H1 (cell line): ENCODE data around the gene RDH14. TPM values are rescaled to one million over a fixed set of nuclear protein-coding genes. Genes with fewer than 3 reads are reported as not detected.

Source experiments
- CTCF ChIA-PET: fragments of 300-600 bp; sonication (Branson Sonifier 250); formaldehyde crosslinking; loops from one replicate; lab custom pipeline; 2021; ENCODE audit not compliant: partially characterized antibody; lab: Charles Lee
- POLR2A ChIA-PET: fragments of 300-600 bp; sonication (Branson Sonifier 250); formaldehyde crosslinking; loops from one replicate; lab custom pipeline; 2021; ENCODE audit warnings: inconsistent platforms; ENCODE audit not compliant: partially characterized antibody; lab: Charles Lee
- DNase-seq, 2 experiments: peaks; one replicate each; pipeline versions ENCODE4 v3.0.0 to v3.0.0-alpha.2; 2010 to 2022; ENCODE audit warnings: low spot score in 2 of 2, low read depth in 1 of 2, mixed read lengths in 1 of 2
- FAIRE-seq: peaks from 2 replicates; lab custom pipeline; 2011; peaks lifted over from hg19 to GRCh38; lab: Jason Lieb, UNC
- H2AFZ ChIP-seq: 2 replicates; pipeline ENCODE4 v1.8.1; 2012; ENCODE audit warnings: low read length, inconsistent platforms
- H2AK5ac ChIP-seq: 2 replicates; pipeline ENCODE4 v1.6.1; 2013; ENCODE audit warnings: low read depth, low read length
- H2BK120ac ChIP-seq: replicated peaks from 2 replicates; pipeline ENCODE3; 2013; ENCODE audit warnings: low read depth, low read length, inconsistent platforms
- H2BK12ac ChIP-seq: 2 replicates; pipeline ENCODE4 v1.6.1; 2013; ENCODE audit warnings: low read depth, low read length
- H2BK15ac ChIP-seq: 2 replicates; pipeline ENCODE4 v1.6.1; 2013; ENCODE audit warnings: low read length
- H2BK20ac ChIP-seq: 2 replicates; pipeline ENCODE4 v1.6.1; 2013; ENCODE audit warnings: low read length
- H2BK5ac ChIP-seq: 2 replicates; pipeline ENCODE4 v1.6.1; 2013; ENCODE audit warnings: low read depth, low read length
- H3K14ac ChIP-seq: 2 replicates; pipeline ENCODE4 v1.6.1; 2013; ENCODE audit warnings: inconsistent platforms; ENCODE audit not compliant: insufficient read length
- H3K18ac ChIP-seq: 2 replicates; pipeline ENCODE4 v1.6.1; 2013; ENCODE audit warnings: low read length; ENCODE audit errors: extremely low read depth
- H3K23ac ChIP-seq: 2 replicates; pipeline ENCODE4 v1.6.1; 2013; ENCODE audit warnings: inconsistent platforms; ENCODE audit not compliant: insufficient read length
- H3K23me2 ChIP-seq: 2 replicates; pipeline ENCODE4 v1.6.1; 2013; ENCODE audit warnings: low read depth, low read length
- H3K27ac ChIP-seq: 2 replicates; pipeline ENCODE4 v1.6.1; 2011; ENCODE audit warnings: low read depth, low read length, inconsistent platforms
- H3K27me3 ChIP-seq, 4 experiments: replicated peaks in 1 of 4; 1 replicate in 1 of 4; 2 replicates in 3 of 4; pipeline versions ENCODE4 v1.6.1 to v1.8.1; 2011 to 2013; ENCODE audit warnings: low read length in 3 of 4, mild to moderate bottlenecking in 3 of 4, inconsistent platforms in 2 of 4, mixed read lengths in 2 of 4, moderate library complexity in 1 of 4; ENCODE audit not compliant: control insufficient read depth in 3 of 4, insufficient read depth in 3 of 4; ENCODE audit errors: extremely low read depth in 1 of 4
- H3K36me3 ChIP-seq, 4 experiments: 2 replicates each; pipeline versions ENCODE4 v1.6.1 to v1.8.1; 2011 to 2013; ENCODE audit warnings: mild to moderate bottlenecking in 4 of 4, low read length in 3 of 4, moderate library complexity in 2 of 4, control low read depth in 1 of 4, inconsistent platforms in 1 of 4; ENCODE audit not compliant: insufficient read depth in 4 of 4, control insufficient read depth in 2 of 4
- H3K4ac ChIP-seq: replicated peaks from 2 replicates; pipeline ENCODE3; 2013; ENCODE audit warnings: low read length, low read depth, mixed read lengths, inconsistent platforms; ENCODE audit not compliant: insufficient read length
- H3K4me1 ChIP-seq, 4 experiments: replicated peaks in 1 of 4; 1 replicate in 1 of 4; 2 replicates in 3 of 4; pipeline versions ENCODE4 v1.6.1 to v1.8.1; 2011 to 2013; ENCODE audit warnings: low read length in 3 of 4, inconsistent platforms in 2 of 4, mixed read lengths in 1 of 4; ENCODE audit not compliant: insufficient read depth in 4 of 4, control insufficient read depth in 3 of 4
- H3K4me2 ChIP-seq, 2 experiments: 2 replicates each; pipeline versions ENCODE4 v1.6.1 to v1.8.1; 2011 to 2013; ENCODE audit warnings: low read depth in 2 of 2, low read length in 2 of 2, control low read depth in 1 of 2, inconsistent platforms in 1 of 2, mild to moderate bottlenecking in 1 of 2; ENCODE audit not compliant: insufficient read depth in 1 of 2
- H3K4me3 ChIP-seq, 4 experiments: fragments of 200-600, 300-600 bp in 1 of 4; sonication (generic), shearing (Covaris generic), sonication (Bioruptor Twin) in 1 of 4; 2 replicates each; pipeline versions ENCODE4 v1.5.1 to v1.8.1; 2011 to 2016; ENCODE audit warnings: low read length in 4 of 4, low read depth in 3 of 4, control low read depth in 2 of 4, inconsistent platforms in 2 of 4, mild to moderate bottlenecking in 2 of 4, mixed read lengths in 1 of 4, moderate library complexity in 1 of 4; ENCODE audit not compliant: insufficient read depth in 2 of 4; ENCODE audit errors: extremely low read depth in 1 of 4
- H3K56ac ChIP-seq: replicated peaks from 2 replicates; pipeline ENCODE3; 2013; ENCODE audit warnings: low read depth, mild to moderate bottlenecking, mixed read lengths, low read length, inconsistent platforms; ENCODE audit not compliant: insufficient read length
- H3K79me1 ChIP-seq: 2 replicates; pipeline ENCODE4 v1.6.1; 2013; ENCODE audit warnings: low read depth, low read length, control low read depth
- H3K79me2 ChIP-seq, 2 experiments: 2 replicates each; pipeline versions ENCODE4 v1.6.1 to v1.8.1; 2012 to 2013; ENCODE audit warnings: low read length in 2 of 2, mild to moderate bottlenecking in 2 of 2, inconsistent platforms in 1 of 2; ENCODE audit not compliant: insufficient read depth in 2 of 2, control insufficient read depth in 1 of 2
- H3K9ac ChIP-seq, 4 experiments: replicated peaks in 1 of 4; 1 replicate in 1 of 4; 2 replicates in 3 of 4; pipeline versions ENCODE4 v1.6.1 to v1.8.1; 2011 to 2013; ENCODE audit warnings: low read depth in 3 of 4, low read length in 3 of 4, control low read depth in 2 of 4, mild to moderate bottlenecking in 2 of 4, moderate library complexity in 2 of 4, inconsistent platforms in 1 of 4; ENCODE audit errors: extremely low read depth in 1 of 4
- H3K9me3 ChIP-seq, 2 experiments: 2 replicates each; pipeline versions ENCODE4 v1.6.1 to v1.8.1; 2012 to 2013; ENCODE audit warnings: mild to moderate bottlenecking in 2 of 2, moderate library complexity in 2 of 2, control low read depth in 1 of 2, inconsistent platforms in 1 of 2, low read depth in 1 of 2, low read length in 1 of 2, mixed read lengths in 1 of 2; ENCODE audit not compliant: insufficient read depth in 2 of 2
- H4K20me1 ChIP-seq, 2 experiments: replicated peaks in 1 of 2; 2 replicates each; pipeline versions ENCODE3 to v1.8.1; 2011 to 2013; ENCODE audit warnings: inconsistent platforms in 2 of 2, low read length in 2 of 2, mild to moderate bottlenecking in 1 of 2; ENCODE audit not compliant: insufficient read depth in 2 of 2, control insufficient read depth in 1 of 2
- H4K5ac ChIP-seq: 2 replicates; pipeline ENCODE4 v1.6.1; 2013; ENCODE audit warnings: low read length, low read depth, mixed read lengths, inconsistent platforms; ENCODE audit not compliant: insufficient read length
- H4K8ac ChIP-seq: 2 replicates; pipeline ENCODE4 v1.8.0; 2013; ENCODE audit warnings: mild to moderate bottlenecking, moderate library complexity, low read length, inconsistent platforms; ENCODE audit not compliant: insufficient read depth; ENCODE audit errors: extremely low read depth
- H4K91ac ChIP-seq: replicated peaks from 2 replicates; pipeline ENCODE3; 2013; ENCODE audit warnings: low read length, mixed read lengths, inconsistent platforms; ENCODE audit not compliant: insufficient read length
- CTBP2 ChIP-seq: IDR thresholded peaks from 2 replicates; pipeline ENCODE4 v1.7.0; 2011; ENCODE audit warnings: borderline replicate concordance, mild to moderate bottlenecking, moderate library complexity, mixed read lengths, low read length; ENCODE audit not compliant: insufficient read depth, insufficient read length
- GTF2F1 ChIP-seq: IDR thresholded peaks from 2 replicates; pipeline ENCODE4 v1.6.1; 2012; ENCODE audit warnings: low read depth, low read length, improper control_type of control experiment, borderline replicate concordance
- KDM4A ChIP-seq: IDR thresholded peaks from one replicate; pipeline ENCODE4 v1.7.1; 2012; ENCODE audit warnings: low read depth, mild to moderate bottlenecking, moderate library complexity, low read length, inconsistent platforms; ENCODE audit not compliant: severe bottlenecking
- NANOG ChIP-seq: IDR thresholded peaks from 2 replicates; pipeline ENCODE4 v1.6.1; 2011; ENCODE audit warnings: low read length, low read depth, mild to moderate bottlenecking, inconsistent platforms; ENCODE audit not compliant: insufficient read depth, poor library complexity, severe bottlenecking
- WGBS, 2 experiments: shearing (Covaris generic) in 1 of 2; methylation state at CpG; one replicate each; pipeline versions ENCODE4 v1.1.6 to v1.1.7; 2013 to 2015; ENCODE audit warnings: low lambda C conversion rate in 2 of 2, mixed read lengths in 2 of 2, inconsistent platforms in 1 of 2, low coverage in 1 of 2, missing lambda C conversion rate in 1 of 2; ENCODE audit not compliant: insufficient replicate concordance in 2 of 2, insufficient coverage in 1 of 2, insufficient read length in 1 of 2; ENCODE audit errors: extremely low coverage in 1 of 2, missing lambda C conversion rate in 1 of 2; 5-methylcytosine and 5-hydroxymethylcytosine counted together
- polyA plus RNA-seq, 7 experiments: library from polyadenylated mRNA; depleted of rRNA in 3 of 7; stranded (reverse) in 5 of 7; unstranded in 2 of 7; fragments of >200 nt in 5 of 7; fragments of 200-250 nt in 2 of 7; gene quantifications; 1 replicate in 5 of 7; 2 replicates in 1 of 7; 4 replicates in 1 of 7; pipeline versions ENCODE4 v1.2.1 to v1.2.3, GENCODE V29; 2011 to 2013; ENCODE audit warnings: missing spikeins in 2 of 7, mixed read lengths in 2 of 7
- total RNA-seq: library from RNA; stranded (reverse); fragmentation: NEBNext Ultra II Directional; extraction: Animal tissue kit (Norgen Biotek cat#: 25700); gene quantifications from 2 replicates; pipeline ENCODE4 v1.2.1, GENCODE V29; 2021

RDH14 gene
- total and polyA plus RNA-seq, 2 of the 8 experiments (the other 6 are each of a cell fraction or from before 2014, with no cell fraction given), result 14.7 to 23.6 TPM

GRCh38 chr2:18589354-18589753 lies 28.9 kb upstream of the RDH14 start, which contains the start of gene NT5C1B:
Gene NT5C1B (minus strand): TSS chr2:18589569. CDS start chr2:18589468, 101 bp downstream.
- Histone ChIP-seq H2BK15ac (no peak within 1 kb of the TSS), H3K36me3 (no peaks in the 10 kb centered on the region), H3K18ac (no peak within 1 kb of the TSS), H3K14ac (no peak within 1 kb of the TSS), H3K27me3 (no peaks in the 10 kb centered on the region), H3K4me3 (no peak within 1 kb of the TSS), H2AK5ac (no peak within 1 kb of the TSS), H2BK20ac (no peak within 1 kb of the TSS), H2BK120ac (no peak within 1 kb of the TSS), H3K4me2 (no peak within 1 kb of the TSS), H3K27ac (no peak within 1 kb of the TSS), H2AFZ (no peak within 1 kb of the TSS), H3K79me1 (no peaks in the 10 kb centered on the region), H3K23ac (no peak within 1 kb of the TSS), H4K91ac (no peak within 1 kb of the TSS), H3K9me3 (peaks cover 0 to 2% of the 10 kb centered on the region in 2 experiments; a peak in 2 of 4 replicates), H3K23me2 (no peaks in the 10 kb centered on the region), H3K9ac (no peak within 1 kb of the TSS), H4K20me1 (no peaks in the 10 kb centered on the region), H2BK5ac (no peak within 1 kb of the TSS), H4K5ac (no peak within 1 kb of the TSS), H3K56ac (no peak within 1 kb of the TSS), H3K4me1 (no peaks in the 10 kb centered on the region), H4K8ac (no peak within 1 kb of the TSS), H2BK12ac (no peak within 1 kb of the TSS), H3K4ac (no peak within 1 kb of the TSS), H3K79me2 (no peaks in the 10 kb centered on the region)
- 74% methylated on average over 1 of the region's 1 CpG; no CpG with 5 or more reads in 1 of the 2 experiments for WGBS, 2 experiments
- POLR2A ChIA-PET, result no interaction called here
- no peak for DNase-seq
- no peak for TF ChIP-seq KDM4A
- no peak for TF ChIP-seq NANOG
- no peak for TF ChIP-seq GTF2F1
- no peak for TF ChIP-seq CTBP2
- CTCF ChIA-PET, result interaction anchor here (0.6 to 1.9 kb wide), 2 partner anchors 11 to 69 kb away, joined by 3 to 7 read pairs; no protein-coding TSS in a partner anchor
- FAIRE-seq, result no peak
